Measurements from ENCODE around the gene ARHGAP8. TPM values are rescaled to one million over a fixed set of nuclear protein-coding genes. Genes with fewer than 3 reads are reported as not detected.

Gene ARHGAP8
- total RNA-seq, 4 donors from 2014 or later, result 1.5 to 6.9 (median 4.2) TPM

DNA sequence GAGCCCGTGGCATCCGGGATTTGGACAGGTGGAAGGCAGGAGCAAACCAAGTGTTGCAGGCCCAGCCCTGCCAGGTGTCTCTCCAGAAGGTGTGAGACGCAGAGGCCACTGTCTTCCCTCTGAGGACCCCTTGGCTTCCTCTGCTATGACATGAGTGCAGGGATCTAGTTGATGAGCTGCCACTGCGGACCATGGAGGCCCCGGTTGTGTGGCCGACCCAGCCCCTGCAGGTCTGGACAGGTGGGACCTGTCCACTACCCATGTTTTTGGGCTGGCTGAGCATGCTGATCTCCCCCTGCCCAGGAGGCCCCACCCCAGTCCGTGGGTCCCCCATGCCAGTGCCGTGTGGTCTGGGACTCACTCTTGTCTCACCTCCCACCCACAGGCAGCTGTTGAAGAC is 27.5 kb upstream of the ARHGAP8 start:
- no peak for DNase-seq (ENCODE audit: low spot score in 2 of 2)
- Histone ChIP-seq H3K27ac (no peak overlapping the region), H3K4me1 (peaks cover 9% of the 10 kb centered on the region), H3K27me3 (no peaks in the 10 kb centered on the region), H3K9me3 (no peaks in the 10 kb centered on the region), H3K4me3 (no peak overlapping the region), H3K36me3 (peaks cover 26% of the 10 kb centered on the region)
- WGBS, result 95% methylated on average over 4 of the region's 8 CpGs
- TF ChIP-seq POLR2A (IDR thresholded peaks at IDR 0.05), result no peak
- no peak for TF ChIP-seq EP300 (IDR thresholded peaks at IDR 0.05)
- no peak for TF ChIP-seq POLR2AphosphoS5 (IDR thresholded peaks at IDR 0.05)
- TF ChIP-seq, protein P1, sequence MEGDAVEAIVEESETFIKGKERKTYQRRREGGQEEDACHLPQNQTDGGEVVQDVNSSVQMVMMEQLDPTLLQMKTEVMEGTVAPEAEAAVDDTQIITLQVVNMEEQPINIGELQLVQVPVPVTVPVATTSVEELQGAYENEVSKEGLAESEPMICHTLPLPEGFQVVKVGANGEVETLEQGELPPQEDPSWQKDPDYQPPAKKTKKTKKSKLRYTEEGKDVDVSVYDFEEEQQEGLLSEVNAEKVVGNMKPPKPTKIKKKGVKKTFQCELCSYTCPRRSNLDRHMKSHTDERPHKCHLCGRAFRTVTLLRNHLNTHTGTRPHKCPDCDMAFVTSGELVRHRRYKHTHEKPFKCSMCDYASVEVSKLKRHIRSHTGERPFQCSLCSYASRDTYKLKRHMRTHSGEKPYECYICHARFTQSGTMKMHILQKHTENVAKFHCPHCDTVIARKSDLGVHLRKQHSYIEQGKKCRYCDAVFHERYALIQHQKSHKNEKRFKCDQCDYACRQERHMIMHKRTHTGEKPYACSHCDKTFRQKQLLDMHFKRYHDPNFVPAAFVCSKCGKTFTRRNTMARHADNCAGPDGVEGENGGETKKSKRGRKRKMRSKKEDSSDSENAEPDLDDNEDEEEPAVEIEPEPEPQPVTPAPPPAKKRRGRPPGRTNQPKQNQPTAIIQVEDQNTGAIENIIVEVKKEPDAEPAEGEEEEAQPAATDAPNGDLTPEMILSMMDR (IDR thresholded peaks at IDR 0.05), result no peak

DNA sequence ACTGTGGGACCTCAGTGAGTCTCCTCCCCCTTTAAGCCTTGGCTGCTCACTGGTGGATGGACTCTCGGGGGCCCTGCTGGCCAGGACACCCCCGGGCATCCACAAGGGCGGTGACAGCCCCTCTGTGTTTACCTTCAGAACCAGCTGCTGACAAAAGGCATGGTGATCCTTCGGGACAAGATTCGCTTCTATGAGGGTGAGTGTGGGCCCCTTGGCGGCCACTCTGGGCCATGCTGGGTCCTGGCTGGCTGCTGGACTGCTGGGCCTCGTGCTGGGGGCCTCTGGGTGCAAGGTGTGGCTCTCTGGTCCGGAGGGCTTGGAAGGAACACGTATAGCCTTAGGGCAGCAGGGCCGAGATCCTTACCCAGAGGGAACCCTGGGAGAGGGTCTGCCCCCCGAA is 25.9 kb upstream of the ARHGAP8 start:
- H3K4me1 ChIP-seq, result peaks cover 9% of the 10 kb centered on the region
- H3K27me3 ChIP-seq, result no peaks in the 10 kb centered on the region
- H3K9me3 ChIP-seq, result no peaks in the 10 kb centered on the region
- no peak for DNase-seq (ENCODE audit: low spot score in 2 of 2)
- no peak overlapping the region for H3K27ac ChIP-seq
- no peak overlapping the region for H3K4me3 ChIP-seq
- 90% methylated on average over 6 of the region's 11 CpGs for WGBS
- H3K36me3 ChIP-seq, result peaks cover 26% of the 10 kb centered on the region
- TF ChIP-seq POLR2A (IDR thresholded peaks at IDR 0.05) (no peak), EP300 (IDR thresholded peaks at IDR 0.05) (no peak), POLR2AphosphoS5 (IDR thresholded peaks at IDR 0.05) (no peak)
- TF ChIP-seq, protein P1 (IDR thresholded peaks at IDR 0.05), result no peak

DNA sequence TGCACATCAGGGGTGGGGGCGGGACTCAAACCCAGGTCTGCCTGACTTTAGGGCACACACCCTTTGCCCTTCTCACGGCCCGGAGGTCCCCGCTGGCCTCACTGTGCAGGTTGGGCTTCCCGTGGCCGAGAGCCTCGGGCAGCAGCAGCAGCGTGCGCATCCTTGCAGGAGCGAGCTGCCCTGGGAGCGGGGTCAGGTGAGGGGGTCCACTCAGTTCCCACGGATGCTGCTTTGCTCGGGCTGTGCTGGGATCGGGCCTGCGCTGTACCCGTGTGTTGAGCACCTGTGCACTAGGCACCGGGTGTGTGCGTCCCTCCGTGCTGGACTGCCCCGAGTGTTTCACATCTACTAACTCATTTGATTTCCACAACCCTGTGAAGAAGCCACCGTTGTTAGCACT is 25.2 kb upstream of the ARHGAP8 start:
- TF ChIP-seq POLR2AphosphoS5 (IDR thresholded peaks at IDR 0.05) (no peak), POLR2A (IDR thresholded peaks at IDR 0.05) (no peak), EP300 (IDR thresholded peaks at IDR 0.05) (no peak)
- TF ChIP-seq, protein P1 (IDR thresholded peaks at IDR 0.05), result no peak
- no peaks in the 10 kb centered on the region for H3K9me3 ChIP-seq
- no peak overlapping the region for H3K27ac ChIP-seq
- DNase-seq (ENCODE audit: low spot score in 2 of 2), result no peak
- WGBS, result 95% methylated on average over 17 of the region's 21 CpGs
- no peak overlapping the region for H3K4me3 ChIP-seq
- H3K36me3 ChIP-seq, result peaks cover 21% of the 10 kb centered on the region
- H3K27me3 ChIP-seq, result no peaks in the 10 kb centered on the region
- H3K4me1 ChIP-seq, result peaks cover 9% of the 10 kb centered on the region

DNA sequence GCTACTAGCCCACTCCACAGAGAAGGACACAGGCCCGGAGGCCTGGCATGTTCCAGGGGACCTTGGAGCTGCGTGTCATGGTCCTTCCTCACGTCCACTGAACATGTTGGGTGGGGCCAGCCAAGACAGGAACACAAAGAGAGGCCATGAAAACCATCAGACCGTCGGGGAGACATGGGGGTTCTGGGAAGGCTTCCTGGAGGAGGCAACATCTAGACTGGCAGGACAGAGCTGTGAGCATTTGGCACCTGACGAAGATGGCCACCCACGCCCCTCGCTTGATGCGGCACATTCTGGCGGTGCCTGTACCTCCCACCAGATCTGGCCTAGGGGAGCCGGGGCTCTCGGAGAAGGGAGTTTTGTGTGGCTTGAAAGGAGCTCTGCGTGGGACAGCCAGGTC is 24.7 kb upstream of the ARHGAP8 start:
- Histone ChIP-seq H3K4me3 (no peak overlapping the region), H3K4me1 (peaks cover 9% of the 10 kb centered on the region), H3K27ac (no peak overlapping the region), H3K27me3 (no peaks in the 10 kb centered on the region), H3K9me3 (no peaks in the 10 kb centered on the region), H3K36me3 (peaks cover 19% of the 10 kb centered on the region)
- no CpG with 5 or more reads among the region's 13 CpGs for WGBS
- no peak for TF ChIP-seq POLR2AphosphoS5 (IDR thresholded peaks at IDR 0.05)
- TF ChIP-seq POLR2A (IDR thresholded peaks at IDR 0.05), result no peak
- no peak for TF ChIP-seq EP300 (IDR thresholded peaks at IDR 0.05)
- TF ChIP-seq, protein P1 (IDR thresholded peaks at IDR 0.05), result no peak
- DNase-seq (ENCODE audit: low spot score in 2 of 2), result no peak

DNA sequence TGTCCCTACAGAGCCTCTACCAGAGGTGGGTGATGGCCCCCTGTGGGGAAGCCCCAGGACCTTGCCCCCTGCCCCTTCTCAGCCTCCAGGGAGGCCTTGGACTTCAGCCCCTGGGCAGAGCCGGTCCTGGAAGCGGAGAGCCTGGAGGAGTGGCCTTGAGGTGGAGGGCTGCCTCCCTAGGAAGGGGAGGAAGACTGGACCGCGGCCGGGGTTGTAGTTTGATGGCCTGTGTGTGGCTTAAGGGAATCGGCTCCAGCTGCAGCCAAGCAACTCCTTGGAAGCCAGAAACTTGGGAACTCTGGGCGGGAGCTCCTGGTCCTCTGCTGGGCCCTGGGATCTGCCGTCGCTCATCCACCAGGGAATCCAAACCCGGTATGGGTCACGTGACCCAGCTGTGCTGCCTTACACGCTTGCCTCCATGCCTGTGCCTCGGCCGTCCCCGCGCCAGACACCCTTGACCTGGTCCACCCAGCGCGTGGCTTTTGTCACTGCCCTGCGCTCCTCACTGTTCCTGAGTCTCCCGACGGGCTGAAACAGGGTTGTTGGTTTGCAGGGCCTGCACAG is 23.5 kb upstream of the ARHGAP8 start:
- peaks cover 19% of the 10 kb centered on the region for H3K36me3 ChIP-seq
- peaks cover 9% of the 10 kb centered on the region for H3K4me1 ChIP-seq
- no peak overlapping the region for H3K4me3 ChIP-seq
- WGBS, result 75% methylated on average over 14 of the region's 21 CpGs
- DNase-seq (ENCODE audit: low spot score in 2 of 2), result no peak
- no peaks in the 10 kb centered on the region for H3K9me3 ChIP-seq
- H3K27me3 ChIP-seq, result no peaks in the 10 kb centered on the region
- H3K27ac ChIP-seq, result no peak overlapping the region
- TF ChIP-seq POLR2A (IDR thresholded peaks at IDR 0.05) (no peak), POLR2AphosphoS5 (IDR thresholded peaks at IDR 0.05) (no peak), EP300 (IDR thresholded peaks at IDR 0.05) (no peak)
- TF ChIP-seq, protein P1 (IDR thresholded peaks at IDR 0.05), result no peak
